ENCODE results near the gene PYGO1. TPM values are rescaled to one million over a fixed set of nuclear protein-coding genes. Genes with fewer than 3 reads are reported as not detected.

PYGO1 gene
- total and polyA plus RNA-seq, 2 of the 8 experiments (the other 6 are each of a cell fraction or from before 2014, with no cell fraction given), result 0.50 to 1.1 TPM

GRCh38 chr15:55527150-55527549 lies 61.0 kb downstream of the PYGO1 start:
- no peaks in the 10 kb centered on the region for H3K79me2 ChIP-seq (ENCODE audit: control insufficient read depth in 1 of 2, insufficient read depth in 2 of 2, low read length in 2 of 2)
- H3K36me3 ChIP-seq (ENCODE audit: control insufficient read depth in 2 of 4, insufficient read depth in 4 of 4, low read length in 3 of 4), result no peaks in the 10 kb centered on the region
- H4K20me1 ChIP-seq (replicated peaks in 1 of 2; ENCODE audit: control insufficient read depth in 1 of 2, insufficient read depth in 2 of 2, low read length in 2 of 2), result no peaks in the 10 kb centered on the region
- H3K4ac ChIP-seq (replicated peaks; ENCODE audit: insufficient read length, low read depth, low read length), result no peak overlapping the region
- no peak overlapping the region for H2BK5ac ChIP-seq (ENCODE audit: low read depth, low read length)
- no peaks in the 10 kb centered on the region; a peak in 1 of 4 replicates for H3K9me3 ChIP-seq (ENCODE audit: insufficient read depth in 2 of 2, low read depth in 1 of 2, low read length in 1 of 2)
- no peak overlapping the region for H2BK15ac ChIP-seq (ENCODE audit: low read length)
- no peaks in the 10 kb centered on the region; the same call in 1 of the 2 replicates for H3K23me2 ChIP-seq (ENCODE audit: low read depth, low read length)
- no peak overlapping the region for H3K4me2 ChIP-seq (ENCODE audit: insufficient read depth in 1 of 2, low read depth in 2 of 2, low read length in 2 of 2)
- no peak for FAIRE-seq
- H3K4me3 ChIP-seq (ENCODE audit: extremely low read depth in 1 of 4, insufficient read depth in 2 of 4, low read depth in 3 of 4, low read length in 4 of 4), result no peak overlapping the region
- H3K23ac ChIP-seq (ENCODE audit: insufficient read length), result no peak overlapping the region
- no peak for DNase-seq (ENCODE audit: low read depth in 1 of 2, low spot score in 2 of 2)
- H4K8ac ChIP-seq (ENCODE audit: extremely low read depth, insufficient read depth, low read length), result peak overlapping the region; percentile 84; the same call in 1 of the 2 replicates
- no peak overlapping the region for H2BK120ac ChIP-seq (replicated peaks; ENCODE audit: low read depth, low read length)
- H4K91ac ChIP-seq (replicated peaks; ENCODE audit: insufficient read length, low read length), result peak overlapping the region; percentile 68
- H3K27ac ChIP-seq (ENCODE audit: low read depth, low read length), result no peak overlapping the region
- no peak overlapping the region for H3K56ac ChIP-seq (replicated peaks; ENCODE audit: insufficient read length, low read depth, low read length)
- no peak overlapping the region for H2BK20ac ChIP-seq (ENCODE audit: low read length)
- H2AFZ ChIP-seq (ENCODE audit: low read length), result no peak overlapping the region
- no peak overlapping the region for H4K5ac ChIP-seq (ENCODE audit: insufficient read length, low read depth, low read length)
- WGBS, 2 experiments (ENCODE audit: extremely low coverage in 1 of 2, insufficient coverage in 1 of 2, insufficient read length in 1 of 2, insufficient replicate concordance in 2 of 2, low coverage in 1 of 2, low lambda C conversion rate in 2 of 2, missing lambda C conversion rate in 1 of 2), result 94% methylated on average over 1 of the region's 1 CpG; no CpG with 5 or more reads in 1 of the 2 experiments
- H3K14ac ChIP-seq (ENCODE audit: insufficient read length), result no peak overlapping the region
- H3K18ac ChIP-seq (ENCODE audit: extremely low read depth, low read length), result no peak overlapping the region
- H3K27me3 ChIP-seq (replicated peaks in 1 of 4; ENCODE audit: control insufficient read depth in 3 of 4, extremely low read depth in 1 of 4, insufficient read depth in 3 of 4, low read length in 3 of 4), result peaks cover 0 to 9% (median 7%) of the 10 kb centered on the region in 4 experiments; a peak in 4 of 7 replicates
- H3K79me1 ChIP-seq (ENCODE audit: low read depth, low read length), result no peaks in the 10 kb centered on the region
- ChIA-PET POLR2A (ENCODE audit: partially characterized antibody) (no interaction called here), CTCF (ENCODE audit: partially characterized antibody) (interaction anchor here (0.5 to 9.4 kb wide), 29 partner anchors 10 to 370 kb away, joined by 3 to 111 read pairs (median 4); partner anchors contain the start of gene PYGO1)
- H3K4me1 ChIP-seq (replicated peaks in 1 of 4; ENCODE audit: control insufficient read depth in 3 of 4, insufficient read depth in 4 of 4, low read length in 3 of 4), result no peaks in the 10 kb centered on the region
- H2AK5ac ChIP-seq (ENCODE audit: low read depth, low read length), result no peak overlapping the region
- H2BK12ac ChIP-seq (ENCODE audit: low read depth, low read length), result no peak overlapping the region
- no peak overlapping the region for H3K9ac ChIP-seq (replicated peaks in 1 of 4; ENCODE audit: extremely low read depth in 1 of 4, low read depth in 3 of 4, low read length in 3 of 4)
- TF ChIP-seq CHD1 (IDR thresholded peaks at IDR 0.05; ENCODE audit: low read depth, low read length) (no peak), SP1 (IDR thresholded peaks at IDR 0.05; ENCODE audit: low read depth, low read length) (no peak)
